Nephron (organoid): ENCODE results near the gene FNBP1.
"Not testable (repeated sequence)": the region's sequence is repeated elsewhere in the genome, so short reads cannot be mapped to it uniquely, and the experiment has no call there.

ENCODE experiments used
- H3K27ac Mint-ChIP-seq, 3 experiments: 2 replicates each; pipeline ENCODE4 v1.8.0; 2020; ENCODE audit warnings: mixed read lengths in 3 of 3, mild to moderate bottlenecking in 2 of 3, moderate library complexity in 1 of 3
- H3K27me3 Mint-ChIP-seq: 2 replicates; pipeline ENCODE4 v1.8.0; 2021; ENCODE audit warnings: low read depth, mild to moderate bottlenecking, moderate library complexity, mixed read lengths
- H3K36me3 Mint-ChIP-seq: 2 replicates; pipeline ENCODE4 v1.8.0; 2020; ENCODE audit warnings: low read depth, mixed read lengths
- H3K4me1 Mint-ChIP-seq: 2 replicates; pipeline ENCODE4 v1.8.0; 2020; ENCODE audit warnings: mixed read lengths
- H3K4me3 Mint-ChIP-seq, 3 experiments: 2 replicates each; pipeline ENCODE4 v1.8.0; 2020; ENCODE audit warnings: mild to moderate bottlenecking in 3 of 3, mixed read lengths in 3 of 3, moderate library complexity in 2 of 3
- H3K9me3 Mint-ChIP-seq: 2 replicates; pipeline ENCODE4 v1.8.0; 2020; ENCODE audit warnings: mixed read lengths
- TF ChIP-seq, protein P1 (sequence below), 3 experiments: fragments of 200-600 bp; sonication (generic); IDR thresholded peaks; one replicate each; pipeline ENCODE4 v1.5.0; 2021; ENCODE audit warnings: antibody characterized with exemption in 3 of 3; ENCODE audit not compliant: unreplicated experiment in 3 of 3

The FNBP1 gene

DNA sequence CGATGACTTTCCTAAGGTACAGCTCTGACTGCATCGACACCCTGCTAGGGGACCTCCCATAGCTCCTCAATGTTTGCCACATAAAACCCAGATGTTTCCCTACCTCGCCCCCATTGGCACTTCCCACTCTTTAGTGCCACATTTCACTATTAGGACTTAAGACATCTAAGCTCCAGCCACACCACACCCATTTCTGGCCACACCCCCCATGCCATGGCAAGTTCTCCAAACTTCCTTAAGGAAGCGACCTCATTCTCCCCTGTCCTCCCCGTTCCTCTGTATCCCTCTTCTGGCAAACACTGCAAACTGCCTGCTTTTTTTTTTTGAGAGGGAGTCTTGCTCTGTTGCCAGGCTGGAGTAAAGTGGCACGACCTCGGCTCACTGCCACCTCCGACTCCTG, 144.8 kb downstream of the FNBP1 start:
- H3K36me3 Mint-ChIP-seq: peaks cover 66% of the 10 kb centered on the region
- no peak overlapping the region for H3K27ac Mint-ChIP-seq
- H3K27me3 Mint-ChIP-seq: no peaks in the 10 kb centered on the region
- no peak overlapping the region for H3K4me3 Mint-ChIP-seq
- H3K4me1 Mint-ChIP-seq: no peaks in the 10 kb centered on the region
- no peaks in the 10 kb centered on the region for H3K9me3 Mint-ChIP-seq
- TF ChIP-seq, protein P1, sequence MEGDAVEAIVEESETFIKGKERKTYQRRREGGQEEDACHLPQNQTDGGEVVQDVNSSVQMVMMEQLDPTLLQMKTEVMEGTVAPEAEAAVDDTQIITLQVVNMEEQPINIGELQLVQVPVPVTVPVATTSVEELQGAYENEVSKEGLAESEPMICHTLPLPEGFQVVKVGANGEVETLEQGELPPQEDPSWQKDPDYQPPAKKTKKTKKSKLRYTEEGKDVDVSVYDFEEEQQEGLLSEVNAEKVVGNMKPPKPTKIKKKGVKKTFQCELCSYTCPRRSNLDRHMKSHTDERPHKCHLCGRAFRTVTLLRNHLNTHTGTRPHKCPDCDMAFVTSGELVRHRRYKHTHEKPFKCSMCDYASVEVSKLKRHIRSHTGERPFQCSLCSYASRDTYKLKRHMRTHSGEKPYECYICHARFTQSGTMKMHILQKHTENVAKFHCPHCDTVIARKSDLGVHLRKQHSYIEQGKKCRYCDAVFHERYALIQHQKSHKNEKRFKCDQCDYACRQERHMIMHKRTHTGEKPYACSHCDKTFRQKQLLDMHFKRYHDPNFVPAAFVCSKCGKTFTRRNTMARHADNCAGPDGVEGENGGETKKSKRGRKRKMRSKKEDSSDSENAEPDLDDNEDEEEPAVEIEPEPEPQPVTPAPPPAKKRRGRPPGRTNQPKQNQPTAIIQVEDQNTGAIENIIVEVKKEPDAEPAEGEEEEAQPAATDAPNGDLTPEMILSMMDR (IDR thresholded peaks at IDR 0.05; ENCODE audit: unreplicated experiment in 3 of 3): no peak

- TF ChIP-seq, protein P1 (IDR thresholded peaks at IDR 0.05; ENCODE audit: unreplicated experiment in 3 of 3): no peak
- H3K9me3 Mint-ChIP-seq: no peaks in the 10 kb centered on the region
- peaks cover 6% of the 10 kb centered on the region for H3K4me1 Mint-ChIP-seq
- H3K36me3 Mint-ChIP-seq: peaks cover 61% of the 10 kb centered on the region
- H3K27ac Mint-ChIP-seq: no peak overlapping the region
- no peaks in the 10 kb centered on the region for H3K27me3 Mint-ChIP-seq
- no peak overlapping the region for H3K4me3 Mint-ChIP-seq
Observed at GRCh38 chr9:129897263-129897662, 145.7 kb downstream of the FNBP1 start.

- no peak overlapping the region for H3K4me3 Mint-ChIP-seq
- peaks cover 17% of the 10 kb centered on the region for H3K4me1 Mint-ChIP-seq
- TF ChIP-seq, protein P1 (IDR thresholded peaks at IDR 0.05; ENCODE audit: unreplicated experiment in 3 of 3): no peak
- no peaks in the 10 kb centered on the region for H3K27me3 Mint-ChIP-seq
- peaks cover 59% of the 10 kb centered on the region for H3K36me3 Mint-ChIP-seq
- H3K9me3 Mint-ChIP-seq: no peaks in the 10 kb centered on the region
- no peak overlapping the region for H3K27ac Mint-ChIP-seq
Observed at GRCh38 chr9:129895376-129896268, 147.4 kb downstream of the FNBP1 start.

DNA sequence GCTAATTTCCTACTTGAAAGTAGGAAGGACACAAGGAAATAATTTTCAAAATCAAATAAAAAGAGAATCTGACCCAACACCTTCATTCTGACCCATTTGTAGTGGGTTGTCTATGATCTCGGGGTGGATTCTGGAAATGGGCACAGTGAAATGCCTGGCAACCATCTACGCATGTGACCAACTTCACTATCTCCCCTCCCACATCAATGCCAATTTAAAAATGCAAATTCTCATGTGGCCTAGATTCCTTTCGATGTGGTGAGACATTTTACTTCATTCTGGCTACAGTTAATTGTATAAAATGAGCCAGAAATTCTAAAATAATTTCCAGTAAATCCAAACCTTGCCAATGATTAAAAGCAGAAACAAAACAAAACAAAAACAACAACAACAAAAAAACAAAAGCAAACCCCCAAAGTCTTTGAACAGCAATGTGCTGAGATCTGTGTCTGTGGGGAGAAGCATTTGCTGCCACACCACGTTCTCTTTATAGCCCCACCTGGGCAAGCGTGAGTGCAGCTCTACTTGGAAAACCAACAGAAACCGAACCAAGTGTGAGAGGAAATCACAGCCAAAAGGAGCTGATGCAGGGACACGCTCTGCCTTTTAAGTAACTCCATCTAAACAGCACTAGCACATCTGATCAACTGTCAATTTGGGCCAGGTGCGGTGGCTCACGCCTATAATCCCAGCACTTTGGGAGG, 148.7 kb downstream of the FNBP1 start:
- H3K9me3 Mint-ChIP-seq: no peaks in the 10 kb centered on the region
- H3K4me3 Mint-ChIP-seq: no peak overlapping the region
- no peak overlapping the region for H3K27ac Mint-ChIP-seq
- peaks cover 17% of the 10 kb centered on the region for H3K4me1 Mint-ChIP-seq
- peaks cover 54% of the 10 kb centered on the region for H3K36me3 Mint-ChIP-seq
- H3K27me3 Mint-ChIP-seq: no peaks in the 10 kb centered on the region
- TF ChIP-seq, protein P1 (IDR thresholded peaks at IDR 0.05; ENCODE audit: unreplicated experiment in 3 of 3): no peak

GRCh38 chr9:129891569-129891968, 151.4 kb downstream of the FNBP1 start:
- H3K4me3 Mint-ChIP-seq: peak overlapping the region in 1 of 3 experiments; percentile 4
- H3K9me3 Mint-ChIP-seq: no peaks in the 10 kb centered on the region
- H3K36me3 Mint-ChIP-seq: peaks cover 51% of the 10 kb centered on the region
- H3K4me1 Mint-ChIP-seq: peaks cover 33% of the 10 kb centered on the region
- H3K27ac Mint-ChIP-seq: peak overlapping the region; percentile 19 to 61 (median 44)
- H3K27me3 Mint-ChIP-seq: peaks cover 4% of the 10 kb centered on the region
- TF ChIP-seq, protein P1 (IDR thresholded peaks at IDR 0.05; ENCODE audit: unreplicated experiment in 3 of 3): no peak

- Mint-ChIP-seq H3K4me1 (peaks cover 34% of the 10 kb centered on the region), H3K36me3 (peaks cover 43% of the 10 kb centered on the region)
- H3K27ac Mint-ChIP-seq, H3K9me3 Mint-ChIP-seq, H3K27me3 Mint-ChIP-seq, H3K4me3 Mint-ChIP-seq: not testable (repeated sequence)
Observed at GRCh38 chr9:129890718-129891299, 152.2 kb downstream of the FNBP1 start.
